Right atrium auricular region (tissue), 2 donors: ENCODE data around the gene CNGA3. TPM values are rescaled to one million over a fixed set of nuclear protein-coding genes. Genes with fewer than 3 reads are reported as not detected.
"Not testable (repeated sequence)": the region's sequence is repeated elsewhere in the genome, so short reads cannot be mapped to it uniquely, and the experiment has no call there.

Source experiments
- DNase-seq: peaks from one replicate; pipeline ENCODE4 v3.0.0-alpha.2; 2019; ENCODE audit warnings: low spot score
- H3K27ac ChIP-seq, 2 donors: fragments of 200-600 bp; sonication (generic); 1 replicate in 1 of 2; 2 replicates in 1 of 2; pipeline ENCODE4 v1.5.1; 2016 to 2019
- H3K27me3 ChIP-seq, 2 donors: fragments of 200-600 bp; sonication (generic); one replicate each; pipeline versions ENCODE4 v1.5.1 to v1.6.0; 2017 to 2019
- H3K36me3 ChIP-seq: fragments of 200-600 bp; sonication (generic); one replicate; pipeline ENCODE4 v1.5.1; 2016
- H3K4me1 ChIP-seq, 2 donors: fragments of 200-600 bp; sonication (generic); one replicate each; pipeline versions ENCODE4 v1.5.1 to v1.6.0; 2017 to 2019
- H3K4me3 ChIP-seq, 2 donors: fragments of 200-600 bp; sonication (generic); 1 replicate in 1 of 2; 2 replicates in 1 of 2; pipeline ENCODE4 v1.5.1; 2017 to 2019; ENCODE audit warnings: mild to moderate bottlenecking in 1 of 2, moderate library complexity in 1 of 2
- H3K9me3 ChIP-seq, 2 donors: fragments of 200-600 bp; sonication (generic); one replicate each; pipeline ENCODE4 v1.5.1; 2019
- CTCF ChIP-seq, 2 donors: fragments of 200-600 bp; sonication (generic); IDR thresholded peaks; one replicate each; pipeline ENCODE4 v1.5.1; 2019; ENCODE audit warnings: antibody characterized with exemption in 2 of 2
- total RNA-seq, 2 donors: library from RNA; depleted of rRNA; stranded (reverse); fragments of >200 nt; gene quantifications; one replicate each; pipeline ENCODE4 v1.1.0, GENCODE V29; 2016

The CNGA3 gene
- total RNA-seq, 2 donors from 2014 or later = not detected

- no peak overlapping the region for H3K27ac ChIP-seq
- H3K4me1 ChIP-seq = no peaks in the 10 kb centered on the region
- peaks cover 4 to 17% of the 10 kb centered on the region in 2 donors for H3K9me3 ChIP-seq
- H3K36me3 ChIP-seq = no peaks in the 10 kb centered on the region
- no peak overlapping the region for H3K4me3 ChIP-seq
- no peaks in the 10 kb centered on the region for H3K27me3 ChIP-seq
- TF ChIP-seq CTCF (IDR thresholded peaks at IDR 0.05) = no peak
- no peak for DNase-seq
Observed at GRCh38 chr2:98317214-98317613, 29.0 kb upstream of the CNGA3 start.

- not testable (repeated sequence) for H3K36me3 ChIP-seq, H3K27ac ChIP-seq, H3K4me1 ChIP-seq, H3K27me3 ChIP-seq, DNase-seq, H3K4me3 ChIP-seq
- peaks cover 4 to 35% of the 10 kb centered on the region in 2 donors for H3K9me3 ChIP-seq
Observed at GRCh38 chr2:98320171-98320570, 26.1 kb upstream of the CNGA3 start.

- Histone ChIP-seq H3K27ac (no peak overlapping the region), H3K36me3 (no peaks in the 10 kb centered on the region), H3K9me3 (peaks cover 4 to 42% of the 10 kb centered on the region in 2 donors), H3K4me1 (no peaks in the 10 kb centered on the region), H3K4me3 (no peak overlapping the region), H3K27me3 (no peaks in the 10 kb centered on the region)
- TF ChIP-seq CTCF (IDR thresholded peaks at IDR 0.05) = no peak
- no peak for DNase-seq
Observed at GRCh38 chr2:98324181-98324580, 22.1 kb upstream of the CNGA3 start.

GRCh38 chr2:98327776-98328175, 18.5 kb upstream of the CNGA3 start:
- Histone ChIP-seq H3K27me3 (no peaks in the 10 kb centered on the region), H3K9me3 (peaks cover 0 to 19% of the 10 kb centered on the region in 2 donors), H3K27ac (no peak overlapping the region), H3K4me1 (no peaks in the 10 kb centered on the region), H3K4me3 (no peak overlapping the region), H3K36me3 (no peaks in the 10 kb centered on the region)
- no peak for DNase-seq
- no peak for TF ChIP-seq CTCF (IDR thresholded peaks at IDR 0.05)

GRCh38 chr2:98329549-98329948, 16.7 kb upstream of the CNGA3 start:
- no peak overlapping the region for H3K27ac ChIP-seq
- no peak for DNase-seq
- TF ChIP-seq CTCF (IDR thresholded peaks at IDR 0.05) = no peak

GRCh38 chr2:98332989-98333388, 13.3 kb upstream of the CNGA3 start:
- H3K27ac ChIP-seq = no peak overlapping the region
- H3K4me3 ChIP-seq = no peak overlapping the region
- H3K9me3 ChIP-seq = peaks cover 0 to 5% of the 10 kb centered on the region in 2 donors
- DNase-seq = no peak
- no peaks in the 10 kb centered on the region for H3K36me3 ChIP-seq
- TF ChIP-seq CTCF (IDR thresholded peaks at IDR 0.05) = no peak
- H3K27me3 ChIP-seq = no peaks in the 10 kb centered on the region
- no peaks in the 10 kb centered on the region for H3K4me1 ChIP-seq

More at GRCh38 chr2:98329549-98329948, 16.7 kb upstream of the CNGA3 start:
- Histone ChIP-seq H3K36me3 (no peaks in the 10 kb centered on the region), H3K4me1 (no peaks in the 10 kb centered on the region), H3K4me3 (no peak overlapping the region), H3K9me3 (peaks cover 0 to 6% of the 10 kb centered on the region in 2 donors), H3K27me3 (no peaks in the 10 kb centered on the region)
